ENCODE data around the gene PP2D1.
"Not testable (repeated sequence)": the region's sequence is repeated elsewhere in the genome, so short reads cannot be mapped to it uniquely, and the experiment has no call there.

GRCh38 chr3:19988904-19989303, 23.2 kb downstream of the PP2D1 start:
- TF ChIP-seq, protein P1, sequence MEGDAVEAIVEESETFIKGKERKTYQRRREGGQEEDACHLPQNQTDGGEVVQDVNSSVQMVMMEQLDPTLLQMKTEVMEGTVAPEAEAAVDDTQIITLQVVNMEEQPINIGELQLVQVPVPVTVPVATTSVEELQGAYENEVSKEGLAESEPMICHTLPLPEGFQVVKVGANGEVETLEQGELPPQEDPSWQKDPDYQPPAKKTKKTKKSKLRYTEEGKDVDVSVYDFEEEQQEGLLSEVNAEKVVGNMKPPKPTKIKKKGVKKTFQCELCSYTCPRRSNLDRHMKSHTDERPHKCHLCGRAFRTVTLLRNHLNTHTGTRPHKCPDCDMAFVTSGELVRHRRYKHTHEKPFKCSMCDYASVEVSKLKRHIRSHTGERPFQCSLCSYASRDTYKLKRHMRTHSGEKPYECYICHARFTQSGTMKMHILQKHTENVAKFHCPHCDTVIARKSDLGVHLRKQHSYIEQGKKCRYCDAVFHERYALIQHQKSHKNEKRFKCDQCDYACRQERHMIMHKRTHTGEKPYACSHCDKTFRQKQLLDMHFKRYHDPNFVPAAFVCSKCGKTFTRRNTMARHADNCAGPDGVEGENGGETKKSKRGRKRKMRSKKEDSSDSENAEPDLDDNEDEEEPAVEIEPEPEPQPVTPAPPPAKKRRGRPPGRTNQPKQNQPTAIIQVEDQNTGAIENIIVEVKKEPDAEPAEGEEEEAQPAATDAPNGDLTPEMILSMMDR (IDR thresholded peaks at IDR 0.05; ENCODE audit: low read depth, low read length) = not testable (repeated sequence)
- TF ChIP-seq POLR2A (IDR thresholded peaks at IDR 0.05; ENCODE audit: extremely low read depth, insufficient read length); MAX (IDR thresholded peaks at IDR 0.05; ENCODE audit: low read depth, low read length): not testable (repeated sequence)
